ENCODE measurements around the gene CARD14.
A peak's percentile ranks its signal among the peaks of the same experiment; 100 is the strongest.
"Not testable (repeated sequence)": the region's sequence is repeated elsewhere in the genome, so short reads cannot be mapped to it uniquely, and the experiment has no call there.

CARD14 gene

GRCh38 chr17:80228477-80228876 is 58.6 kb downstream of the CARD14 start:
- DNase-seq: no peak

GRCh38 chr17:80229011-80229410 is 59.2 kb downstream of the CARD14 start:
- no peak for DNase-seq

- DNase-seq: no peak
These were observed 62.6 kb downstream of the CARD14 start for GRCh38 chr17:80232438-80232837.

GRCh38 chr17:80233202-80233601 is 63.4 kb downstream of the CARD14 start:
- DNase-seq: no peak

GRCh38 chr17:80236911-80237310 is 67.1 kb downstream of the CARD14 start:
- DNase-seq: no peak

- no peak for DNase-seq
These were observed 67.6 kb downstream of the CARD14 start for GRCh38 chr17:80237386-80237785.

GRCh38 chr17:80242505-80242904 is 72.7 kb downstream of the CARD14 start:
- DNase-seq: no peak

- no peak for DNase-seq
These were observed 74.0 kb downstream of the CARD14 start for GRCh38 chr17:80243526-80244433.

GRCh38 chr17:80244448-80244847 is 74.6 kb downstream of the CARD14 start:
- DNase-seq: not testable (repeated sequence)

- DNase-seq: no peak
These were observed 75.2 kb downstream of the CARD14 start for GRCh38 chr17:80244871-80245509.

GRCh38 chr17:80245566-80246265 is 75.9 kb downstream of the CARD14 start:
- no peak for DNase-seq

- no peak for DNase-seq
These were observed 76.4 kb downstream of the CARD14 start for GRCh38 chr17:80246266-80246681.

- no peak for DNase-seq
These were observed 76.9 kb downstream of the CARD14 start for GRCh38 chr17:80246726-80247125.

- no peak for DNase-seq
These were observed 77.7 kb downstream of the CARD14 start for GRCh38 chr17:80247561-80247960.

- no peak for DNase-seq
These were observed 78.4 kb downstream of the CARD14 start for GRCh38 chr17:80248001-80248893.

- DNase-seq: no peak
These were observed 79.3 kb downstream of the CARD14 start for GRCh38 chr17:80248894-80249710.

- DNase-seq: no peak
These were observed 82.1 kb downstream of the CARD14 start for GRCh38 chr17:80251966-80252365.

- DNase-seq: peak; percentile 92
These were observed 83.0 kb downstream of the CARD14 start for GRCh38 chr17:80252871-80253270.

- DNase-seq: no peak
These were observed 84.0 kb downstream of the CARD14 start for GRCh38 chr17:80253631-80254395.

- peak; percentile 96 for DNase-seq
These were observed 84.8 kb downstream of the CARD14 start for GRCh38 chr17:80254396-80255251.

All from activated CD4-positive, alpha-beta T cell treated with anti-CD3 and anti-CD28 coated beads, Interleukin-10, Interleukin-2, amounts not matched to agents 100 ng/mL and 50 ng/mL, durations not matched to agents 16 hours and 8 hours (primary cell).